Smooth muscle cell (in vitro differentiated cells): ENCODE data around the gene STIP1. TPM values are rescaled to one million over a fixed set of nuclear protein-coding genes. Genes with fewer than 3 reads are reported as not detected.
A peak's percentile ranks its signal among the peaks of the same experiment; 100 is the strongest.
"Not testable (repeated sequence)": the region's sequence is repeated elsewhere in the genome, so short reads cannot be mapped to it uniquely, and the experiment has no call there.

Experiments
- DNase-seq: peaks from one replicate; lab custom pipeline; 2025; ENCODE audit not compliant: unreplicated experiment; lab: John Stamatoyannopoulos, UW
- H2AFZ ChIP-seq: fragments of 200-600 bp; sonication (generic); 2 replicates; pipeline ENCODE4 v1.6.0; 2016; ENCODE audit warnings: antibody characterized with exemption, low read depth, mild to moderate bottlenecking
- H3F3A ChIP-seq: fragments of 200-600 bp; sonication (generic); 2 replicates; pipeline ENCODE4 v1.6.0; 2017; ENCODE audit warnings: antibody characterized with exemption, low read depth
- H3K27ac ChIP-seq: fragments of 200-600 bp; sonication (generic); 2 replicates; pipeline ENCODE4 v1.5.1; 2016; ENCODE audit warnings: low read depth, mild to moderate bottlenecking
- H3K27me3 ChIP-seq: fragments of 200-600 bp; sonication (generic); 2 replicates; pipeline ENCODE4 v1.6.1; 2016; ENCODE audit warnings: low read depth, mild to moderate bottlenecking
- H3K36me3 ChIP-seq: fragments of 200-600 bp; sonication (generic); 2 replicates; pipeline ENCODE4 v1.5.1; 2016; ENCODE audit warnings: low read depth
- H3K4me1 ChIP-seq: fragments of 200-600 bp; sonication (generic); 2 replicates; pipeline ENCODE4 v1.5.1; 2016; ENCODE audit warnings: low read depth
- H3K4me2 ChIP-seq: fragments of 200-600 bp; sonication (generic); 2 replicates; pipeline ENCODE4 v1.6.0; 2016; ENCODE audit warnings: mild to moderate bottlenecking
- H3K4me3 ChIP-seq: fragments of 200-600 bp; sonication (generic); 2 replicates; pipeline ENCODE4 v1.5.1; 2016; ENCODE audit warnings: mild to moderate bottlenecking
- H3K79me2 ChIP-seq: fragments of 200-600 bp; sonication (generic); 2 replicates; pipeline ENCODE4 v1.6.0; 2016; ENCODE audit warnings: low read depth, mild to moderate bottlenecking
- H3K9ac ChIP-seq: fragments of 200-600 bp; sonication (generic); 2 replicates; pipeline ENCODE4 v1.6.0; 2016; ENCODE audit warnings: low read depth
- H3K9me3 ChIP-seq: fragments of 200-600 bp; sonication (generic); replicated peaks from 2 replicates; pipeline ENCODE4 v1.5.1; 2016; ENCODE audit warnings: low read depth
- H4K20me1 ChIP-seq: fragments of 200-600 bp; sonication (generic); 2 replicates; pipeline ENCODE4 v1.6.0; 2016; ENCODE audit warnings: low read depth
- CTCF ChIP-seq: fragments of 200-600 bp; sonication (generic); IDR thresholded peaks from 2 replicates; pipeline ENCODE4 v1.5.1; 2017; ENCODE audit warnings: borderline replicate concordance, mild to moderate bottlenecking, antibody characterized with exemption; ENCODE audit not compliant: insufficient read depth, poor library complexity, severe bottlenecking
- WGBS: methylation state at CpG from one replicate; pipeline ENCODE4 v1.1.7; 2016; ENCODE audit warnings: low lambda C conversion rate; 5-methylcytosine and 5-hydroxymethylcytosine counted together
- polyA plus RNA-seq: library from polyadenylated mRNA; unstranded; fragments of >200 nt; fragmentation: Nextera tagmentation; extraction: Ambion mirVana; gene quantifications from 2 replicates; pipeline ENCODE4 v1.2.1, GENCODE V29; 2016
- total RNA-seq: library from RNA; depleted of rRNA; stranded (reverse); fragments of >200 nt; gene quantifications from 2 replicates; pipeline ENCODE4 v1.2.3, GENCODE V29; 2014

STIP1 gene
- total and polyA plus RNA-seq, 2 experiments from 2014 or later, result 114 to 117 TPM

- 1% methylated on average over 45 of the region's 46 CpGs for WGBS
- H3K4me2 ChIP-seq, result peak overlapping the region; percentile 89
- no peaks in the 10 kb centered on the region for H3K27me3 ChIP-seq
- H3K9me3 ChIP-seq, result no peaks in the 10 kb centered on the region
- H3K9ac ChIP-seq, result peak overlapping the region; percentile 80
- no peaks in the 10 kb centered on the region for H3K36me3 ChIP-seq
- H3K4me3 ChIP-seq, result peak overlapping the region; percentile 63
- H3K27ac ChIP-seq, result peak overlapping the region; percentile 87
- no peak overlapping the region for H2AFZ ChIP-seq
- no peak for TF ChIP-seq CTCF
- H3K4me1 ChIP-seq, result peaks cover 25% of the 10 kb centered on the region
- H3F3A ChIP-seq, result peaks cover 7% of the 10 kb centered on the region
- H3K79me2 ChIP-seq, result peaks cover 19% of the 10 kb centered on the region
- peak; percentile 33 for DNase-seq
- peaks cover 30% of the 10 kb centered on the region for H4K20me1 ChIP-seq
Measured at GRCh38 chr11:64245797-64246620, 60.0 kb downstream of the STIP1 start.

- Histone ChIP-seq H4K20me1 (peaks cover 30% of the 10 kb centered on the region), H3K27ac (peak overlapping the region; percentile 87), H3K79me2 (peaks cover 19% of the 10 kb centered on the region), H3K4me1 (peaks cover 25% of the 10 kb centered on the region), H3K4me3 (peak overlapping the region; percentile 63)
- H3K36me3 ChIP-seq, H3K9me3 ChIP-seq, H3K27me3 ChIP-seq, DNase-seq, H3F3A ChIP-seq, H2AFZ ChIP-seq, H3K9ac ChIP-seq, H3K4me2 ChIP-seq: not testable (repeated sequence)
- WGBS, result 0% methylated on average over 20 of the region's 43 CpGs
Measured at GRCh38 chr11:64246621-64246870, 60.6 kb downstream of the STIP1 start.

- Histone ChIP-seq H3K4me2 (peak within 1 kb of the TSS; percentile 92), H3K27ac (peak within 1 kb of the TSS; percentile 87), H3K4me1 (peaks cover 25% of the 10 kb centered on the region), H3K9me3 (no peaks in the 10 kb centered on the region), H3K4me3 (peak within 1 kb of the TSS; percentile 63), H3K27me3 (no peaks in the 10 kb centered on the region), H4K20me1 (peaks cover 28% of the 10 kb centered on the region), H3K79me2 (peaks cover 25% of the 10 kb centered on the region), H3F3A (peaks cover 7% of the 10 kb centered on the region), H3K9ac (peak within 1 kb of the TSS; percentile 80), H3K36me3 (no peaks in the 10 kb centered on the region), H2AFZ (peak within 1 kb of the TSS; percentile 59)
- WGBS, result 1% methylated on average over 43 of the region's 74 CpGs
- peak; percentile 72 for DNase-seq
- no peak for TF ChIP-seq CTCF
Measured at GRCh38 chr11:64246871-64247728, 61.1 kb downstream of the STIP1 start, which contains the start of gene PPP1R14B. Gene PPP1R14B (minus strand): TSS chr11:64246943. CDS start chr11:64246673, 270 bp downstream.
